AG04450 (cell line): ENCODE measurements around the gene NCF4. TPM values are rescaled to one million over a fixed set of nuclear protein-coding genes. Genes with fewer than 3 reads are reported as not detected.

ENCODE experiments used
- CTCF ChIA-PET: fragments of 300-600, 350-600 bp; formaldehyde crosslinking; extraction: SDS; loops from one replicate; lab custom pipeline; 2022; ENCODE audit warnings: antibody characterized with exemption, inconsistent platforms; lab: Charles Lee
- POLR2A ChIA-PET: fragments of 350-600 bp; formaldehyde crosslinking; extraction: SDS; loops from one replicate; lab custom pipeline; 2021; ENCODE audit warnings: antibody characterized with exemption, inconsistent platforms; lab: Yijun Ruan, JAX
- DNase-seq: peaks from one replicate; pipeline ENCODE4 v3.0.0-alpha.2; 2011; ENCODE audit warnings: low read depth, low spot score
- H3K27ac ChIP-seq: one replicate; pipeline ENCODE4 v1.5.1; 2012; ENCODE audit warnings: low read depth, low read length, control low read depth
- H3K27me3 ChIP-seq: one replicate; pipeline ENCODE4 v1.6.0; 2012; ENCODE audit warnings: low read length; ENCODE audit not compliant: control insufficient read depth, insufficient read depth
- H3K4me3 ChIP-seq: 2 replicates; pipeline ENCODE4 v1.5.1; 2011; ENCODE audit warnings: mild to moderate bottlenecking, low read depth, low read length, control low read depth
- H3K9me3 ChIP-seq: 2 replicates; pipeline ENCODE4 v1.5.1; 2012; ENCODE audit warnings: low read length; ENCODE audit not compliant: control insufficient read depth, insufficient read depth
- CTCF ChIP-seq: IDR thresholded peaks from 2 replicates; pipeline ENCODE4 v1.5.1; 2011; ENCODE audit warnings: low read depth, low read length, control low read depth, inconsistent platforms
- polyA plus RNA-seq: library from polyadenylated mRNA; depleted of rRNA; stranded (reverse); fragments of >200 nt; gene quantifications from 2 replicates; pipeline ENCODE4 v1.2.3, GENCODE V29; 2011

The NCF4 gene
- polyA plus RNA-seq, 1 experiment, result not detected

- DNase-seq, result no peak
- POLR2A ChIA-PET, result no interaction called here
- Histone ChIP-seq H3K27me3 (peaks cover 38% of the 10 kb centered on the region), H3K27ac (no peak overlapping the region), H3K4me3 (no peak overlapping the region), H3K9me3 (no peaks in the 10 kb centered on the region)
- CTCF ChIA-PET, result interaction anchor here (1.2 kb wide), 1 partner anchor 33 kb away, joined by 3 read pairs; no protein-coding TSS in a partner anchor
- TF ChIP-seq CTCF, result no peak
Observed at GRCh38 chr22:36822581-36822980, 38.2 kb upstream of the NCF4 start.

GRCh38 chr22:36823186-36823839 is 37.5 kb upstream of the NCF4 start:
- Histone ChIP-seq H3K4me3 (no peak overlapping the region), H3K27ac (no peak overlapping the region), H3K9me3 (no peaks in the 10 kb centered on the region), H3K27me3 (peaks cover 31% of the 10 kb centered on the region)
- DNase-seq, result no peak
- no peak for TF ChIP-seq CTCF
- ChIA-PET CTCF (interaction anchor here (1.2 kb wide), 1 partner anchor 33 kb away, joined by 3 read pairs; no protein-coding TSS in a partner anchor), POLR2A (interaction anchor here (0.5 kb wide), 1 partner anchor 14 kb away, joined by 3 read pairs; no protein-coding TSS in a partner anchor)

- no peak for DNase-seq
- POLR2A ChIA-PET, result no interaction called here
- no peak overlapping the region for H3K27ac ChIP-seq
- CTCF ChIA-PET, result no interaction called here
- no peak overlapping the region for H3K4me3 ChIP-seq
- no peak for TF ChIP-seq CTCF
- H3K27me3 ChIP-seq, result peaks cover 17% of the 10 kb centered on the region
- no peaks in the 10 kb centered on the region for H3K9me3 ChIP-seq
Observed at GRCh38 chr22:36824655-36825054, 36.2 kb upstream of the NCF4 start.

- ChIA-PET CTCF (interaction anchor here (1.1 kb wide), 1 partner anchor 30 kb away, joined by 3 read pairs; no protein-coding TSS in a partner anchor), POLR2A (interaction anchor here (0.6 kb wide), 1 partner anchor 194 kb away, joined by 3 read pairs; no protein-coding TSS in a partner anchor)
- no peak for DNase-seq
- Histone ChIP-seq H3K27me3 (peaks cover 10% of the 10 kb centered on the region), H3K9me3 (no peaks in the 10 kb centered on the region), H3K4me3 (no peak overlapping the region), H3K27ac (no peak overlapping the region)
- no peak for TF ChIP-seq CTCF
Observed at GRCh38 chr22:36826262-36826661, 34.5 kb upstream of the NCF4 start.

GRCh38 chr22:36828815-36829214 is 32.0 kb upstream of the NCF4 start:
- no peak for TF ChIP-seq CTCF
- Histone ChIP-seq H3K27ac (no peak overlapping the region), H3K27me3 (peaks cover 11% of the 10 kb centered on the region), H3K9me3 (no peaks in the 10 kb centered on the region), H3K4me3 (no peak overlapping the region)
- no peak for DNase-seq
- ChIA-PET POLR2A (no interaction called here), CTCF (interaction anchor here (1.0 kb wide), 1 partner anchor 27 kb away, joined by 5 read pairs; no protein-coding TSS in a partner anchor)
